GM23338 (cell line): Measurements from ENCODE around the gene ACAT1. TPM values are rescaled to one million over a fixed set of nuclear protein-coding genes. Genes with fewer than 3 reads are reported as not detected.

Source experiments
- ZNF331 ChIP-seq: fragments of 250-450 bp; sonication (Bioruptor Pico); IDR thresholded peaks from 2 replicates; pipeline ENCODE4 v1.5.0; 2020; ENCODE audit warnings: low read depth, mild to moderate bottlenecking, moderate library complexity
- polyA plus RNA-seq: library from polyadenylated mRNA; unstranded; fragments of >200 nt; fragmentation: Nextera tagmentation; extraction: Ambion mirVana; gene quantifications from 2 replicates; pipeline ENCODE4 v1.2.1, GENCODE V29; 2016
- total RNA-seq: library from RNA; depleted of rRNA; stranded (reverse); fragments of >200 nt; shearing (Covaris generic); gene quantifications from 2 replicates; pipeline ENCODE4 v1.2.3, GENCODE V29; 2014
- TF ChIP-seq, protein P1 (sequence below): fragments of 250-450 bp; sonication (Bioruptor Pico); IDR thresholded peaks from 2 replicates; pipeline ENCODE4 v1.5.0; 2020; ENCODE audit warnings: mild to moderate bottlenecking, moderate library complexity
- TF ChIP-seq, protein P2 (sequence below), 2 experiments: fragments of 200-600 bp in 1 of 2; sonication (generic) in 1 of 2; conservative IDR thresholded peaks; 2 replicates each; pipeline versions ENCODE4 v1.5.1 to v1.6.1; 2016 to 2017; ENCODE audit warnings: antibody characterized with exemption in 2 of 2, low read depth in 2 of 2, mild to moderate bottlenecking in 2 of 2, moderate library complexity in 1 of 2
- TF ChIP-seq, protein P3 (sequence below): IDR thresholded peaks from one replicate; pipeline ENCODE4 v1.6.1; 2018; ENCODE audit warnings: antibody characterized with exemption; ENCODE audit not compliant: unreplicated experiment

ACAT1 gene
- total and polyA plus RNA-seq, 2 experiments from 2014 or later: 43.9 to 53.6 TPM

DNA sequence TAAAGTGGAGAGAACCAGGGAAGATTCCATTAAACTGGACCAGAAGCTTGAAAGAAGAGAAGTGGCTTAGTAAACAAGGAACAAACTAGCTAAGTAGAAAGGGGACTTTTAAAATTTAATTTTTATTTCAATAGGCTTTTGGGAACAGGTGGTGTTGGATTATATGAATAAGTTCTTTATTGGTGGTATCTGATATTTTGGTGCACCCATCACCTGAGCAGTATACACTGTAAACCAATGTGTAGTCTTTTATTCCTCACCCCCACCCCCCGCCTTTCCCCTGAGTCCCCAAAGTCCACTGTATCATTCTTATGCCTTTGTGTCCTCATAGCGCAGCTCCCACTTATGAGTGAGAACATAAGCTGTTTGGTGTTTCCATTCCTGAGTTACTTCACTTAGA lies 7.4 kb downstream of the ACAT1 start (continued):
- TF ChIP-seq, protein P1, sequence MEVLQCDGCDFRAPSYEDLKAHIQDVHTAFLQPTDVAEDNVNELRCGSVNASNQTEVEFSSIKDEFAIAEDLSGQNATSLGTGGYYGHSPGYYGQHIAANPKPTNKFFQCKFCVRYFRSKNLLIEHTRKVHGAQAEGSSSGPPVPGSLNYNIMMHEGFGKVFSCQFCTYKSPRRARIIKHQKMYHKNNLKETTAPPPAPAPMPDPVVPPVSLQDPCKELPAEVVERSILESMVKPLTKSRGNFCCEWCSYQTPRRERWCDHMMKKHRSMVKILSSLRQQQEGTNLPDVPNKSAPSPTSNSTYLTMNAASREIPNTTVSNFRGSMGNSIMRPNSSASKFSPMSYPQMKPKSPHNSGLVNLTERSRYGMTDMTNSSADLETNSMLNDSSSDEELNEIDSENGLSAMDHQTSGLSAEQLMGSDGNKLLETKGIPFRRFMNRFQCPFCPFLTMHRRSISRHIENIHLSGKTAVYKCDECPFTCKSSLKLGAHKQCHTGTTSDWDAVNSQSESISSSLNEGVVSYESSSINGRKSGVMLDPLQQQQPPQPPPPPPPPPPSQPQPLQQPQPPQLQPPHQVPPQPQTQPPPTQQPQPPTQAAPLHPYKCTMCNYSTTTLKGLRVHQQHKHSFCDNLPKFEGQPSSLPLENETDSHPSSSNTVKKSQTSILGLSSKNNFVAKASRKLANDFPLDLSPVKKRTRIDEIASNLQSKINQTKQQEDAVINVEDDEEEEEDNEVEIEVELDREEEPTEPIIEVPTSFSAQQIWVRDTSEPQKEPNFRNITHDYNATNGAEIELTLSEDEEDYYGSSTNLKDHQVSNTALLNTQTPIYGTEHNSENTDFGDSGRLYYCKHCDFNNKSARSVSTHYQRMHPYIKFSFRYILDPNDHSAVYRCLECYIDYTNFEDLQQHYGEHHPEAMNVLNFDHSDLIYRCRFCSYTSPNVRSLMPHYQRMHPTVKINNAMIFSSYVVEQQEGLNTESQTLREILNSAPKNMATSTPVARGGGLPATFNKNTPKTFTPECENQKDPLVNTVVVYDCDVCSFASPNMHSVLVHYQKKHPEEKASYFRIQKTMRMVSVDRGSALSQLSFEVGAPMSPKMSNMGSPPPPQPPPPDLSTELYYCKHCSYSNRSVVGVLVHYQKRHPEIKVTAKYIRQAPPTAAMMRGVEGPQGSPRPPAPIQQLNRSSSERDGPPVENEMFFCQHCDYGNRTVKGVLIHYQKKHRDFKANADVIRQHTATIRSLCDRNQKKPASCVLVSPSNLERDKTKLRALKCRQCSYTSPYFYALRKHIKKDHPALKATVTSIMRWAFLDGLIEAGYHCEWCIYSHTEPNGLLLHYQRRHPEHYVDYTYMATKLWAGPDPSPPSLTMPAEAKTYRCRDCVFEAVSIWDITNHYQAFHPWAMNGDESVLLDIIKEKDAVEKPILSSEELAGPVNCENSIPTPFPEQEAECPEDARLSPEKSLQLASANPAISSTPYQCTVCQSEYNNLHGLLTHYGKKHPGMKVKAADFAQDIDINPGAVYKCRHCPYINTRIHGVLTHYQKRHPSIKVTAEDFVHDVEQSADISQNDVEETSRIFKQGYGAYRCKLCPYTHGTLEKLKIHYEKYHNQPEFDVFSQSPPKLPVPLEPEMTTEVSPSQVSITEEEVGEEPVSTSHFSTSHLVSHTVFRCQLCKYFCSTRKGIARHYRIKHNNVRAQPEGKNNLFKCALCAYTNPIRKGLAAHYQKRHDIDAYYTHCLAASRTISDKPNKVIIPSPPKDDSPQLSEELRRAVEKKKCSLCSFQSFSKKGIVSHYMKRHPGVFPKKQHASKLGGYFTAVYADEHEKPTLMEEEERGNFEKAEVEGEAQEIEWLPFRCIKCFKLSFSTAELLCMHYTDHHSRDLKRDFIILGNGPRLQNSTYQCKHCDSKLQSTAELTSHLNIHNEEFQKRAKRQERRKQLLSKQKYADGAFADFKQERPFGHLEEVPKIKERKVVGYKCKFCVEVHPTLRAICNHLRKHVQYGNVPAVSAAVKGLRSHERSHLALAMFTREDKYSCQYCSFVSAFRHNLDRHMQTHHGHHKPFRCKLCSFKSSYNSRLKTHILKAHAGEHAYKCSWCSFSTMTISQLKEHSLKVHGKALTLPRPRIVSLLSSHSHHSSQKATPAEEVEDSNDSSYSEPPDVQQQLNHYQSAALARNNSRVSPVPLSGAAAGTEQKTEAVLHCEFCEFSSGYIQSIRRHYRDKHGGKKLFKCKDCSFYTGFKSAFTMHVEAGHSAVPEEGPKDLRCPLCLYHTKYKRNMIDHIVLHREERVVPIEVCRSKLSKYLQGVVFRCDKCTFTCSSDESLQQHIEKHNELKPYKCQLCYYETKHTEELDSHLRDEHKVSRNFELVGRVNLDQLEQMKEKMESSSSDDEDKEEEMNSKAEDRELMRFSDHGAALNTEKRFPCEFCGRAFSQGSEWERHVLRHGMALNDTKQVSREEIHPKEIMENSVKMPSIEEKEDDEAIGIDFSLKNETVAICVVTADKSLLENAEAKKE: no peak
- TF ChIP-seq, protein P2, sequence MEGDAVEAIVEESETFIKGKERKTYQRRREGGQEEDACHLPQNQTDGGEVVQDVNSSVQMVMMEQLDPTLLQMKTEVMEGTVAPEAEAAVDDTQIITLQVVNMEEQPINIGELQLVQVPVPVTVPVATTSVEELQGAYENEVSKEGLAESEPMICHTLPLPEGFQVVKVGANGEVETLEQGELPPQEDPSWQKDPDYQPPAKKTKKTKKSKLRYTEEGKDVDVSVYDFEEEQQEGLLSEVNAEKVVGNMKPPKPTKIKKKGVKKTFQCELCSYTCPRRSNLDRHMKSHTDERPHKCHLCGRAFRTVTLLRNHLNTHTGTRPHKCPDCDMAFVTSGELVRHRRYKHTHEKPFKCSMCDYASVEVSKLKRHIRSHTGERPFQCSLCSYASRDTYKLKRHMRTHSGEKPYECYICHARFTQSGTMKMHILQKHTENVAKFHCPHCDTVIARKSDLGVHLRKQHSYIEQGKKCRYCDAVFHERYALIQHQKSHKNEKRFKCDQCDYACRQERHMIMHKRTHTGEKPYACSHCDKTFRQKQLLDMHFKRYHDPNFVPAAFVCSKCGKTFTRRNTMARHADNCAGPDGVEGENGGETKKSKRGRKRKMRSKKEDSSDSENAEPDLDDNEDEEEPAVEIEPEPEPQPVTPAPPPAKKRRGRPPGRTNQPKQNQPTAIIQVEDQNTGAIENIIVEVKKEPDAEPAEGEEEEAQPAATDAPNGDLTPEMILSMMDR (conservative IDR thresholded peaks at IDR 0.05; ENCODE audit: low read depth in 2 of 2): no peak
- TF ChIP-seq ZNF331 (CRISPR knock-in tag): no peak
- TF ChIP-seq, protein P3, sequence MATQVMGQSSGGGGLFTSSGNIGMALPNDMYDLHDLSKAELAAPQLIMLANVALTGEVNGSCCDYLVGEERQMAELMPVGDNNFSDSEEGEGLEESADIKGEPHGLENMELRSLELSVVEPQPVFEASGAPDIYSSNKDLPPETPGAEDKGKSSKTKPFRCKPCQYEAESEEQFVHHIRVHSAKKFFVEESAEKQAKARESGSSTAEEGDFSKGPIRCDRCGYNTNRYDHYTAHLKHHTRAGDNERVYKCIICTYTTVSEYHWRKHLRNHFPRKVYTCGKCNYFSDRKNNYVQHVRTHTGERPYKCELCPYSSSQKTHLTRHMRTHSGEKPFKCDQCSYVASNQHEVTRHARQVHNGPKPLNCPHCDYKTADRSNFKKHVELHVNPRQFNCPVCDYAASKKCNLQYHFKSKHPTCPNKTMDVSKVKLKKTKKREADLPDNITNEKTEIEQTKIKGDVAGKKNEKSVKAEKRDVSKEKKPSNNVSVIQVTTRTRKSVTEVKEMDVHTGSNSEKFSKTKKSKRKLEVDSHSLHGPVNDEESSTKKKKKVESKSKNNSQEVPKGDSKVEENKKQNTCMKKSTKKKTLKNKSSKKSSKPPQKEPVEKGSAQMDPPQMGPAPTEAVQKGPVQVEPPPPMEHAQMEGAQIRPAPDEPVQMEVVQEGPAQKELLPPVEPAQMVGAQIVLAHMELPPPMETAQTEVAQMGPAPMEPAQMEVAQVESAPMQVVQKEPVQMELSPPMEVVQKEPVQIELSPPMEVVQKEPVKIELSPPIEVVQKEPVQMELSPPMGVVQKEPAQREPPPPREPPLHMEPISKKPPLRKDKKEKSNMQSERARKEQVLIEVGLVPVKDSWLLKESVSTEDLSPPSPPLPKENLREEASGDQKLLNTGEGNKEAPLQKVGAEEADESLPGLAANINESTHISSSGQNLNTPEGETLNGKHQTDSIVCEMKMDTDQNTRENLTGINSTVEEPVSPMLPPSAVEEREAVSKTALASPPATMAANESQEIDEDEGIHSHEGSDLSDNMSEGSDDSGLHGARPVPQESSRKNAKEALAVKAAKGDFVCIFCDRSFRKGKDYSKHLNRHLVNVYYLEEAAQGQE: no peak
